ENCODE data around the gene TMEM98.
"Not testable (repeated sequence)": the region's sequence is repeated elsewhere in the genome, so short reads cannot be mapped to it uniquely, and the experiment has no call there.

GRCh38 chr17:32923905-32924304 is 4.0 kb upstream of the TMEM98 start:
- TF ChIP-seq CTCF (IDR thresholded peaks at IDR 0.05 in 4 of 5, conservative IDR thresholded peaks at IDR 0.05 in 1 of 5); POLR2A (IDR thresholded peaks at IDR 0.05): not testable (repeated sequence)

Data from gastrocnemius medialis (tissue), 4 donors.